Subcutaneous abdominal adipose tissue (tissue), 5 donors: ENCODE measurements around the gene RBMS3.

Experiments
- H3K27ac ChIP-seq: one replicate; pipeline ENCODE4 v1.7.0; 2013; ENCODE audit warnings: low read depth, mild to moderate bottlenecking, inconsistent platforms, low read length, moderate library complexity
- H3K27me3 ChIP-seq, 5 donors: one replicate each; pipeline ENCODE4 v1.7.0; 2013; ENCODE audit warnings: low read length in 5 of 5, inconsistent platforms in 1 of 5; ENCODE audit not compliant: control insufficient read depth in 5 of 5, insufficient read depth in 4 of 5
- H3K36me3 ChIP-seq, 5 donors: one replicate each; pipeline ENCODE4 v1.7.0; 2013; ENCODE audit warnings: low read length in 5 of 5; ENCODE audit not compliant: control insufficient read depth in 5 of 5, insufficient read depth in 5 of 5
- H3K4me1 ChIP-seq, 5 donors: one replicate each; pipeline ENCODE4 v1.7.0; 2013; ENCODE audit warnings: low read length in 5 of 5, mild to moderate bottlenecking in 3 of 5, moderate library complexity in 1 of 5; ENCODE audit not compliant: control insufficient read depth in 5 of 5, insufficient read depth in 5 of 5
- H3K4me3 ChIP-seq, 5 donors: one replicate each; pipeline ENCODE4 v1.7.0; 2013; ENCODE audit warnings: low read length in 5 of 5, low read depth in 1 of 5
- H3K9ac ChIP-seq, 5 donors: one replicate each; pipeline ENCODE4 v1.7.0; 2013; ENCODE audit warnings: low read length in 5 of 5, mild to moderate bottlenecking in 4 of 5, moderate library complexity in 3 of 5
- H3K9me3 ChIP-seq, 5 donors: one replicate each; pipeline ENCODE4 v1.7.0; 2013; ENCODE audit warnings: low read length in 5 of 5; ENCODE audit not compliant: control insufficient read depth in 5 of 5
- donor health status: healthy.
- donor health status: healthy.
- donor health status: healthy.
- donor health status: healthy.
- donor health status: healthy.

RBMS3 gene

GRCh38 chr3:29741231-29741630 is 460.4 kb downstream of the RBMS3 start:
- no peak overlapping the region for H3K27ac ChIP-seq
- peaks cover 0 to 2% (median 0%) of the 10 kb centered on the region in 5 donors for H3K4me1 ChIP-seq
- no peaks in the 10 kb centered on the region for H3K9me3 ChIP-seq
- H3K27me3 ChIP-seq = no peaks in the 10 kb centered on the region
- no peak overlapping the region for H3K9ac ChIP-seq
- H3K36me3 ChIP-seq = peaks cover 0 to 17% (median 4%) of the 10 kb centered on the region in 5 donors
- no peak overlapping the region for H3K4me3 ChIP-seq

- Histone ChIP-seq H3K9ac (no peak overlapping the region), H3K9me3 (no peaks in the 10 kb centered on the region), H3K36me3 (peaks cover 0 to 10% (median 4%) of the 10 kb centered on the region in 5 donors), H3K4me3 (no peak overlapping the region), H3K27me3 (no peaks in the 10 kb centered on the region), H3K27ac (no peak overlapping the region), H3K4me1 (peaks cover 0 to 5% (median 0%) of the 10 kb centered on the region in 5 donors)
These were observed 464.5 kb downstream of the RBMS3 start for GRCh38 chr3:29745232-29745870.

GRCh38 chr3:29746163-29746760 is 465.4 kb downstream of the RBMS3 start:
- Histone ChIP-seq H3K9me3 (no peaks in the 10 kb centered on the region), H3K27me3 (no peaks in the 10 kb centered on the region), H3K27ac (no peak overlapping the region), H3K9ac (no peak overlapping the region), H3K36me3 (peaks cover 0 to 6% (median under 1%) of the 10 kb centered on the region in 5 donors), H3K4me1 (peaks cover 0 to 5% (median 0%) of the 10 kb centered on the region in 5 donors), H3K4me3 (no peak overlapping the region)

GRCh38 chr3:29747991-29748390 is 467.1 kb downstream of the RBMS3 start:
- Histone ChIP-seq H3K4me3 (no peak overlapping the region), H3K36me3 (no peaks in the 10 kb centered on the region)

GRCh38 chr3:29751647-29752314 is 470.9 kb downstream of the RBMS3 start:
- Histone ChIP-seq H3K36me3 (no peaks in the 10 kb centered on the region), H3K4me3 (no peak overlapping the region), H3K4me1 (peaks cover 0 to 3% (median 0%) of the 10 kb centered on the region in 5 donors), H3K9ac (no peak overlapping the region), H3K27ac (no peak overlapping the region), H3K9me3 (no peaks in the 10 kb centered on the region), H3K27me3 (no peaks in the 10 kb centered on the region)

More at GRCh38 chr3:29747991-29748390, 467.1 kb downstream of the RBMS3 start:
- Histone ChIP-seq H3K27me3 (no peaks in the 10 kb centered on the region), H3K27ac (no peak overlapping the region), H3K4me1 (peaks cover 0 to 5% (median 0%) of the 10 kb centered on the region in 5 donors), H3K9me3 (no peaks in the 10 kb centered on the region), H3K9ac (no peak overlapping the region)

- no peaks in the 10 kb centered on the region for H3K36me3 ChIP-seq
- H3K27ac ChIP-seq = no peak overlapping the region
These were observed 473.5 kb downstream of the RBMS3 start for GRCh38 chr3:29754346-29754745.

GRCh38 chr3:29755416-29755815 is 474.5 kb downstream of the RBMS3 start:
- H3K27me3 ChIP-seq = no peaks in the 10 kb centered on the region
- H3K27ac ChIP-seq = no peak overlapping the region
- H3K9ac ChIP-seq = no peak overlapping the region
- H3K4me3 ChIP-seq = no peak overlapping the region
- H3K9me3 ChIP-seq = no peaks in the 10 kb centered on the region
- H3K36me3 ChIP-seq = no peaks in the 10 kb centered on the region
- H3K4me1 ChIP-seq = peaks cover 8 to 30% (median 27%) of the 10 kb centered on the region in 5 donors

More at GRCh38 chr3:29754346-29754745, 473.5 kb downstream of the RBMS3 start:
- H3K9ac ChIP-seq = no peak overlapping the region
- no peaks in the 10 kb centered on the region for H3K9me3 ChIP-seq
- no peaks in the 10 kb centered on the region for H3K27me3 ChIP-seq
- no peak overlapping the region for H3K4me3 ChIP-seq
- H3K4me1 ChIP-seq = peaks cover 3 to 20% (median 17%) of the 10 kb centered on the region in 5 donors

- peak overlapping the region; percentile 91 for H3K27ac ChIP-seq
- H3K4me1 ChIP-seq = peaks cover 8 to 31% (median 27%) of the 10 kb centered on the region in 5 donors
- no peaks in the 10 kb centered on the region for H3K27me3 ChIP-seq
- H3K9ac ChIP-seq = no peak overlapping the region
- H3K9me3 ChIP-seq = no peaks in the 10 kb centered on the region
- no peak overlapping the region for H3K4me3 ChIP-seq
- no peaks in the 10 kb centered on the region for H3K36me3 ChIP-seq
These were observed 476.3 kb downstream of the RBMS3 start for GRCh38 chr3:29757054-29757777.

- H3K27ac ChIP-seq = peak overlapping the region; percentile 91
These were observed 477.2 kb downstream of the RBMS3 start for GRCh38 chr3:29758108-29758433.

More at GRCh38 chr3:29758108-29758433, 477.2 kb downstream of the RBMS3 start:
- no peaks in the 10 kb centered on the region for H3K9me3 ChIP-seq
- H3K9ac ChIP-seq = peak overlapping the region in 3 of 5 donors; percentile 22 to 90 (median 31)
- H3K4me3 ChIP-seq = no peak overlapping the region
- H3K4me1 ChIP-seq = peaks cover 8 to 31% (median 27%) of the 10 kb centered on the region in 5 donors
- no peaks in the 10 kb centered on the region for H3K27me3 ChIP-seq
- H3K36me3 ChIP-seq = no peaks in the 10 kb centered on the region
